Raji (cell line): Measurements from ENCODE around the gene COX6A2.

ENCODE experiments used
- POLR2A ChIP-seq: IDR thresholded peaks from 2 replicates; pipeline ENCODE4 v1.6.1; 2011; ENCODE audit warnings: low read depth, low read length, control low read depth; ENCODE audit not compliant: insufficient read depth

Gene COX6A2

GRCh38 chr16:31455601-31456314, 27.6 kb upstream of the COX6A2 start:
- TF ChIP-seq POLR2A, result no peak

- TF ChIP-seq POLR2A, result no peak
These were observed 25.4 kb upstream of the COX6A2 start for GRCh38 chr16:31453255-31454204.

DNA sequence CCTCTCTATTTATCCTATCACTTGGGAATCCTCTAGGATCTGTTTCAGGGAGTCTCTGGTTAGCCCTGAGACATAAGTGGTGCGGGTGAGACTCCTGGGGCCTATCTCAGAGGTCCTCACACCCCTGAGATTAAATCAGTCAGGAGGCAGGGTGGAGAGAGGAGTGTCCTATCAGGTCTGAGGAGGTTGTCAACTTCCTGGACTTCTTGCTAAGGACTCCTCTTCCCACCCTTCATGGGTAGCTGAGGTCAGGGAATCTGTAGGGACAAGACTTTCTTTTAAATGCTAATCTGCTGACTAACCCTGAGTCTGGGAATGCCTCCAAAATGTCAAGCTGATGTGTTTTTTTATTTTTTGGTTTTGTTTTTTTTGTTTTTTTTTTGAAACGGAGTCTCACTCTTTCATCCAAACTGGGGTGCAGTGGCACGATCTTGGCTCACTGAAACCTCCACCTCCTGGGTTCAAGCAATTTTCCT, 24.5 kb upstream of the COX6A2 start:
- 0 out of 2 replicates have a peak, but pooled peaks have one; percentile 15 for TF ChIP-seq POLR2A

- 0 out of 2 replicates have a peak, but pooled peaks have one; percentile 26 for TF ChIP-seq POLR2A
These were observed 23.7 kb upstream of the COX6A2 start for GRCh38 chr16:31451681-31452351.

DNA sequence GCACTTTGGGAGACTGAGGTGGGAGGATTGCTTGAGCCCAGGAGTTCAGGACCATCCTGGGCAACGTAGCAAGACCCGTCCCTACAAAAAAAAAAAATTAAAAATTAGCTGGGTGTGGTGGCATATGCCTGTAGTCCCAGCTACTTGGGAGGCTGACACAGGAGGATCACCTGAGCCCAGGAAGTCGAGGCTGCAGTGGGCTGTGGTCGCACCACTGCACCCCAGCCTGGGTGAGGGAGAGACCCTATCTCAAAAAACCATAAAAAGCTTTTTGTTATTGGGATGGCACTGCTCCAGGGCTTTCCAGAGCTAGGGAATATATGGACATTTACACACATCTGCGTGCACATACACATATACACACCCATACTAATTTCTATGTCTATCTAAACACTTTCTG, 23.0 kb upstream of the COX6A2 start:
- TF ChIP-seq POLR2A, result 0 out of 2 replicates have a peak, but pooled peaks have one; percentile 11

DNA sequence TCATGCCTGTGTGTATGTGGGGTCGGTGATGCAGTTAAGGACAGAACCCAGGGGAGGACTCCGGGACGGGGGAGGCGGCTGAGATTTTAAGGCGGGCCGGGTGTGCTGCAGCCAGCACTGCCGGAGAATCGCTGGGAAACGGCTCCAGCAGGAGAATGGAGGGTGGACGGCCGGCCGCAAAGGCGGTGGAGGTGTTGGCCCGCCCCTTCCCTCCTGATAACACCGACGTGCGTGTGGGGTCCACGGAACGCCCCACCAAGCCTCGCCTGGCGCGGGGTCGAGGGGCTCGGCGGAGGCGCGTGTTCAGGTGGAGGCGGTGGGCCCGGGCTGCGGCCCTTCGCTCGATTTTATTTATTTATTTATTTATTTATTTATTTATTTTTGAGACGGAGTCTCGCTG, 13.8 kb upstream of the COX6A2 start:
- TF ChIP-seq POLR2A, result no peak

DNA sequence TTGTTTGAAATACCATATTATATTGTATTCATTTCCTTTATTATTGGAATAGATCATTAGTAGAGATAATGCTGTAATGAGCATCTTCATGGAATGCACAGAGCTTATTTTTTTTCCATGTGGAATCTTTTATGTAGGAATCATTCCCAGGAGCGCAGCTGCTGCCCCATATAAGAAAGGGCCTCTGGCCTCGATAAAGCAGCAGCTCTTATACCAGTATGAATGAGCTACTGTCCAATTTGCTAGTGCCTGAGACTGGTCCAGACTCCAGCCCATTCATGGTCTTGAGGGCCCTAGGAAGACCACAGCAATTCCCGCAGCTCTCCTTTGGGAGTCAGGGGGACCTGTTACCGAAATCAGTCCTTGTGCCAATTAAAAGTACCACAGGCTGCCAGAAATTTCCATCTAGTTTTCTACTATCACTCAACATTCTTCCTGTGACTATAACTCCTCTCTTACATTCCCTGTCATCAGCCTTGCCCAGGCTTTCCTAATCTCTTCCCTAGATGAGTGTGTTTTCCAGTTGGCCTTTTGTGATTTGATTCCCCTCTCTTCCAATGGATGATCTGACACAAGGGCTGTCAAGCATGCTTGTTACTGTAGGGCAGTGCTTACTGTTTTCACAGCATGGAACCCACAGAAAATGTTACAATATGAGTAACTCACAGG, 12.5 kb upstream of the COX6A2 start:
- no peak for TF ChIP-seq POLR2A

GRCh38 chr16:31439519-31439918, 11.4 kb upstream of the COX6A2 start:
- no peak for TF ChIP-seq POLR2A

DNA sequence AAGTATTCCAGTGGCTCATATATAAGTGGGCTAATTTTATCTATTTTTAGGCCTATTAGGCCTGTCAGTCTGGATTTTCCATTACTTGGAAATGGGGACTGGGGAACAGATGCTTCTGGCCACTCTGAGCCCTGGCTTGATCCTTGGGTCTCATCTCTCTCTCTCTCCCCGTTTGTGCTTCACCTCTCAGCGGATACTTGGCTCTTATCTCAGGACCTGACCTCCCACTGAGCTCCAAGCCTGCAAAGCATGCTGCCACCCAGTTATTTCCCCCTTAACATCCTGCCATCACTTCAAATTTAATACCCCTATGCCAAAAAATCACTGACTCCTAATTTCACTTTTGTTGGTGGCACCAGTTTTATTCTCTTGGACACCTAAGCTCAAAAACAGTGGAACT, 10.3 kb upstream of the COX6A2 start:
- TF ChIP-seq POLR2A, result no peak

DNA sequence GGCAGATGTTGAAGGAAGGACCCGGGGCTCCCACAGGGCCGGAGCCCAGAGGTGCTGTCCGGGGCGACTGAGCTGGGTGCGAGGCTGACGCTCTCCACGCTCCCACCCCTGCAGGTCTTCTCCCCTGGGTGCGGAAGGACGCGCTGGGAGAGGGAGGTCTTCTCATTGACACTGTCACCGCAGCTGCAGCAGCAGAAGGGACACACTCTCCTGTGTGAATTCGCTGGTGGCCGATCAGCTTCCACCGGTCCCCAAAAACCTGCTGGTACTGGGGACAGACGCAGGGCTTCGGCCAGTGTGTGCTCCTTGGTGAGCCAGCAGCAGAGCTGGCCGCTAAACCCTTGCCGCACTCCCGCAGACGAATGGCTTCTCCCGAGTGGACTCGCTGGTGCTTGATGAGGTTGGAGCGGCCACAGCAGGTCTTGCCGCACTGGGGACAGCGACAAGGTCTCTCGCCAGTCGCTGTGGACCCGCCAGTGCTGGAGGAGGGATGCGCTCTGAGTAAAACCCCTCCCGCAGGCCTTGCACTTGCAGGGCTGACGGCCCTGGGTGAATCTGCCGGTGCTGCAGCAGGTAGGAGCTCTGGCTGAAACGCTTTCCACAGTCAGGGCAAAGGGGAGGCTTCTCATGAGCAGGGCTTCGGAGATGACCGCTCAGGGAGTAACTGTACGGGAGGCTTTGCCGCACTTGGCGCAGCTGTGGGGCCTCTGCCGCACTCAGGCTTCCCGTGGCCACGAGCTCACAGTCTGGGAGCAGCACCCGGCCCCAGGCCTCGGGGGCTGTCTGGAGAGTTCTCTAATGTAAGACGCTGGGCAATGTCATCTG, 8.3 kb upstream of the COX6A2 start:
- TF ChIP-seq POLR2A, result no peak

GRCh38 chr16:31435341-31436220, 7.4 kb upstream of the COX6A2 start:
- no peak for TF ChIP-seq POLR2A

GRCh38 chr16:31430380-31431052, 2.4 kb upstream of the COX6A2 start:
- TF ChIP-seq POLR2A, result no peak
